PFSK-1 (cell line): Measurements from ENCODE around the gene GALNT9.

Experiments used
- FOXP2 ChIP-seq: optimal IDR thresholded peaks from 2 replicates; pipeline ENCODE3; 2011; ENCODE audit warnings: borderline replicate concordance, control low read depth, inconsistent platforms; ENCODE audit not compliant: insufficient read depth; ENCODE audit errors: extremely low read length, extremely low read depth
- POLR2AphosphoS5 ChIP-seq: IDR thresholded peaks from 2 replicates; pipeline ENCODE4 v1.6.1; 2012; ENCODE audit warnings: low read depth, mild to moderate bottlenecking, control low read depth, low read length, moderate library complexity
- TAF1 ChIP-seq: IDR thresholded peaks from 2 replicates; pipeline ENCODE4 v1.6.1; 2012; ENCODE audit warnings: low read length, control low read depth, borderline replicate concordance; ENCODE audit not compliant: insufficient read depth
- TF ChIP-seq, protein P1 (sequence below), 2 experiments: IDR thresholded peaks; 2 replicates each; pipeline versions ENCODE4 v1.6.1 to v1.8.0; 2011 to 2012; ENCODE audit warnings: low read depth in 2 of 2, low read length in 2 of 2, control low read depth in 1 of 2, inconsistent platforms in 1 of 2, mild to moderate bottlenecking in 1 of 2, moderate library complexity in 1 of 2; ENCODE audit not compliant: insufficient read depth in 1 of 2

DNA sequence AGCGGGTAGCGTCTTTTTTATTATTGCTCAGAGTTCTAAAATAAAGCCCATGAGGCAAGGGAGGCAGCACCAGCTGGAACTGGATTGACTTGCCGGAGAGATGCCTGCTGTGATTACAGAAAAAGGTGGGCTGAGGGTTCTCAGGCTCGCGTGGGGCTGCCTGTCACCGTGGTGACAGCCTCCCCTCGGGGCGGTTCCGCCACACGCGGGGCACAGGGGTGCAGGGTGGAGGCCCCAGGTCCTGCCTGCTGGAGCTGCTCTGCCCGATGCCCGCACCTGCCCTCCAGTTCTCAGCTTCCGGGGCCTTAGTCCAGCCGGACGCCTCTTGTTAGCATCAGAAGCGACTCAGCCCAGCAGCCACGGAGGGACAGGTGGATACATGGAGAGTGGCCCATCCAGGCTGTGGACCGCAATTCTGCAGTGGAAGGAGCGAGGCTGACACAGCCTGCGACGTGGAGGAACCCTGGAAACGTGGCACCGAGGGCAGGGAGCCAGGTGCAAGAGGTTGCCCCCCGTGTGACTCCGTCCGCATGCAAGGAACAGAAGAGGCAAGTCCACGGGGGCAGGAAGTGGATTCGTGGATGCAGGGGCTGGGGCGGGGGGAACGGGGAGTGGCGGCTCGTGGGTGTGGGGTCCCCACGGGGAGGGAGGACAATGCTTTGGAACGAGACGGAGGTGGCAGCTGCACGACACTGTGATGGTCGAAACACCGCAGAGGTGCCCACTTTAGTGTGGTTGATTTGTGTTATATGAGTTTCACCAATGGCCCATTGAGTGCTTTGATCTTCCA lies 79.5 kb downstream of the GALNT9 start:
- no peak for TF ChIP-seq POLR2AphosphoS5
- TF ChIP-seq, protein P1, sequence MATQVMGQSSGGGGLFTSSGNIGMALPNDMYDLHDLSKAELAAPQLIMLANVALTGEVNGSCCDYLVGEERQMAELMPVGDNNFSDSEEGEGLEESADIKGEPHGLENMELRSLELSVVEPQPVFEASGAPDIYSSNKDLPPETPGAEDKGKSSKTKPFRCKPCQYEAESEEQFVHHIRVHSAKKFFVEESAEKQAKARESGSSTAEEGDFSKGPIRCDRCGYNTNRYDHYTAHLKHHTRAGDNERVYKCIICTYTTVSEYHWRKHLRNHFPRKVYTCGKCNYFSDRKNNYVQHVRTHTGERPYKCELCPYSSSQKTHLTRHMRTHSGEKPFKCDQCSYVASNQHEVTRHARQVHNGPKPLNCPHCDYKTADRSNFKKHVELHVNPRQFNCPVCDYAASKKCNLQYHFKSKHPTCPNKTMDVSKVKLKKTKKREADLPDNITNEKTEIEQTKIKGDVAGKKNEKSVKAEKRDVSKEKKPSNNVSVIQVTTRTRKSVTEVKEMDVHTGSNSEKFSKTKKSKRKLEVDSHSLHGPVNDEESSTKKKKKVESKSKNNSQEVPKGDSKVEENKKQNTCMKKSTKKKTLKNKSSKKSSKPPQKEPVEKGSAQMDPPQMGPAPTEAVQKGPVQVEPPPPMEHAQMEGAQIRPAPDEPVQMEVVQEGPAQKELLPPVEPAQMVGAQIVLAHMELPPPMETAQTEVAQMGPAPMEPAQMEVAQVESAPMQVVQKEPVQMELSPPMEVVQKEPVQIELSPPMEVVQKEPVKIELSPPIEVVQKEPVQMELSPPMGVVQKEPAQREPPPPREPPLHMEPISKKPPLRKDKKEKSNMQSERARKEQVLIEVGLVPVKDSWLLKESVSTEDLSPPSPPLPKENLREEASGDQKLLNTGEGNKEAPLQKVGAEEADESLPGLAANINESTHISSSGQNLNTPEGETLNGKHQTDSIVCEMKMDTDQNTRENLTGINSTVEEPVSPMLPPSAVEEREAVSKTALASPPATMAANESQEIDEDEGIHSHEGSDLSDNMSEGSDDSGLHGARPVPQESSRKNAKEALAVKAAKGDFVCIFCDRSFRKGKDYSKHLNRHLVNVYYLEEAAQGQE (IDR thresholded peaks at IDR 0.05; ENCODE audit: insufficient read depth in 1 of 2, low read depth in 2 of 2, low read length in 2 of 2): no peak
- TF ChIP-seq FOXP2: no peak
- TF ChIP-seq TAF1: no peak
